Stomach smooth muscle (tissue), 2 donors: ENCODE results near the gene SH3BP4.

ENCODE experiments used
- H3K27ac ChIP-seq: one replicate; pipeline ENCODE4 v1.7.0; 2013; ENCODE audit warnings: mild to moderate bottlenecking, low read length, inconsistent platforms
- H3K27me3 ChIP-seq, 2 donors: one replicate each; pipeline ENCODE4 v1.7.0; 2013; ENCODE audit warnings: low read length in 2 of 2; ENCODE audit not compliant: insufficient read depth in 2 of 2, control insufficient read depth in 1 of 2
- H3K36me3 ChIP-seq, 2 donors: one replicate each; pipeline ENCODE4 v1.7.0; 2013; ENCODE audit warnings: low read length in 2 of 2; ENCODE audit not compliant: control insufficient read depth in 2 of 2, insufficient read depth in 2 of 2
- H3K4me1 ChIP-seq: one replicate; pipeline ENCODE4 v1.7.0; 2013; ENCODE audit warnings: low read length; ENCODE audit not compliant: control insufficient read depth, insufficient read depth
- H3K4me3 ChIP-seq, 2 donors: one replicate each; pipeline ENCODE4 v1.7.0; 2013; ENCODE audit warnings: low read length in 2 of 2
- H3K9ac ChIP-seq, 2 donors: one replicate each; pipeline ENCODE4 v1.7.0; 2013; ENCODE audit warnings: low read length in 2 of 2, mild to moderate bottlenecking in 1 of 2
- H3K9me3 ChIP-seq, 2 donors: one replicate each; pipeline ENCODE4 v1.7.0; 2013; ENCODE audit warnings: low read length in 2 of 2; ENCODE audit not compliant: control insufficient read depth in 2 of 2
- donor health status: healthy.
- donor health status: Pancreatic carcinoma.

The SH3BP4 gene

DNA sequence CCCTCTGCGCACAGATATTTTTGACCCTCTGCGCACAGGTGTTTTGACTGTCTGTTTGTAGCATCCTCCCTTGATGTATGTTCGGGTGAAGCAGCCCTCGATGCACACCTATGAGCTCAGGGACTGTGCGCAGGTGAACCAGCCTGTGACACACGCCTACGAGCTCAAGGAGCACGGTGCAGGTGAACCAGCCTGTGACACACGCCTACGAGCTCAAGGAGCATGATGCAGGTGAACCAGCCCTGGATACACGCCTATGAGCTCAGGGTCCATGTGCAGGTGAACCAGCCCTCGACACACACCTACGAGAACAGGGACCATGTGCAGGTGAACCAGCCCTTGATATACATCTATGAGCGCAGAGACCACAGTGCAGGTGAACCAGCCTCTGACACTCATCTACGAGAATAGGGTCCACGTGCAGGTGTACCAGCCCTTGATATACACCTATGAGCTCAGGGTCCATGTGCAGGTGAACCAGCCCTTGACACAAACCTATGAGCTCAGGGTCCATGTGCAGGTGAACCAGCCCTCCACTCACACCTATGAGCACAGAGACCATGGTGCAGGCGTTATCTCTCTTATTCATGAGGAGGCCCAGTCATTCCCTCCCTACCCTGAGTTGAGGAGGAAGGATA lies 33.9 kb downstream of the SH3BP4 start:
- H3K9ac ChIP-seq, result no peak overlapping the region
- no peaks in the 10 kb centered on the region for H3K9me3 ChIP-seq
- peaks cover 34% of the 10 kb centered on the region for H3K4me1 ChIP-seq
- H3K36me3 ChIP-seq, result no peaks in the 10 kb centered on the region
- H3K4me3 ChIP-seq, result no peak overlapping the region
- no peak overlapping the region for H3K27ac ChIP-seq
- no peaks in the 10 kb centered on the region for H3K27me3 ChIP-seq

DNA sequence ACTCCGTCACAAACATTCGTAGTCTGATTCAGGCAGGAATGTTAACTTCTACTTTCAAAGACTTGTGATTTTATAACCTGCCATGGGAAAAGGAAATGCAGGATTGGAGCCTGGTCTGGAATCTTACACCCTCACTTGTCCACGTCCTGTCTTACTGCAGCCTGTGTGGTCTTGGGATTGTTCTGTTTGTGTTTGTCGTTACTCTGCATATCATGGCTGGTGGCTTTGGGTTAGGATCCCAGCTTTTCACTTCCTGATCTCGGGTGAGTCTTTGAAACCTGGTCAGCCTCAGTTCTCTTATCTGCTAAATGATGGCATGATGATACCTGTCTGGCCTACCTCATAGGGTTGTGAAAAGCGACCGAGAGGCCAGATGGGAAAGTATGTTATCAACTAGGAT lies 34.6 kb downstream of the SH3BP4 start:
- no peaks in the 10 kb centered on the region for H3K9me3 ChIP-seq
- H3K4me1 ChIP-seq, result peaks cover 30% of the 10 kb centered on the region
- H3K27me3 ChIP-seq, result no peaks in the 10 kb centered on the region
- H3K9ac ChIP-seq, result no peak overlapping the region
- H3K4me3 ChIP-seq, result no peak overlapping the region
- no peak overlapping the region for H3K27ac ChIP-seq
- no peaks in the 10 kb centered on the region for H3K36me3 ChIP-seq

DNA sequence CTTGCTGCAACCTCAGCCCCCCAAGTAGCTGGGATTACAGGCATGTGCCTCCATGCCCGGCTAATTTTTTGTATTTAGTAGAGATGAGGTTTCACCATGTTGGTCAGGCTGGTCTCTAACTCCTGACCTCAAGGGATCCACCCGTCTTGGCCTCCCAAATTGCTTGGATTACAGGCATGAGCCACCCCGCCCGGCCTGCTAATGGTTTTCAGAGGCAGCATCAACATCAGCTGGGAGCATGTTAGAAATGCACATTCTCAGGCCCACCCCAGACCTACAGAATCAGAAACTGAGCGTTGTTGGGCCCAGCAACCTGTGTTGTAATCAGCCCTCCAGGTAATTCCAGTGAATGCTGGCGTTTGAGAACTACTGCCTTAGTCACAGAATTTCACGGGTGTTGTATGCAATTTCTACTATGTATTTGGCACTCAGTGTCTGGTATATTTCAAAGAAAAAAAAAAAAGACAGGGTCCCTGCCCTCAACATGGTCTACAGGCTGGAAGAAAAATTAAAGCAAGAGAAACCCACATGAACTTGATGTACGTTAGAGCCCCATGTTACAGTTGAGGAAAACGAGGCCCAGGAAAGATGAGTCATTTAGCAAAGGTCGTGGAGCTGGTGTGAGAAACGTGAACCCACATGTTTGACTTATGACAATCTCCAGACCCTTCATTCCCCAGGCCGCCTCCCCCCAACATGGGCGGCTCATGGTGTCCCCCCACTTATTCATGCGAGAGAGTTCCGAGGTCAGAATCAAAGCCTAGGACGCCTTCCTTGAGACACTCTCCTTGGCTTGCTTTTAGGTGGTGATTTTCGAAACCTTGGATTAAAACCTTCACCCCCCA lies 35.3 kb downstream of the SH3BP4 start:
- no peaks in the 10 kb centered on the region for H3K9me3 ChIP-seq
- no peak overlapping the region for H3K4me3 ChIP-seq
- H3K27me3 ChIP-seq, result no peaks in the 10 kb centered on the region
- H3K4me1 ChIP-seq, result peaks cover 30% of the 10 kb centered on the region
- no peaks in the 10 kb centered on the region for H3K36me3 ChIP-seq
- H3K27ac ChIP-seq, result no peak overlapping the region
- no peak overlapping the region for H3K9ac ChIP-seq

DNA sequence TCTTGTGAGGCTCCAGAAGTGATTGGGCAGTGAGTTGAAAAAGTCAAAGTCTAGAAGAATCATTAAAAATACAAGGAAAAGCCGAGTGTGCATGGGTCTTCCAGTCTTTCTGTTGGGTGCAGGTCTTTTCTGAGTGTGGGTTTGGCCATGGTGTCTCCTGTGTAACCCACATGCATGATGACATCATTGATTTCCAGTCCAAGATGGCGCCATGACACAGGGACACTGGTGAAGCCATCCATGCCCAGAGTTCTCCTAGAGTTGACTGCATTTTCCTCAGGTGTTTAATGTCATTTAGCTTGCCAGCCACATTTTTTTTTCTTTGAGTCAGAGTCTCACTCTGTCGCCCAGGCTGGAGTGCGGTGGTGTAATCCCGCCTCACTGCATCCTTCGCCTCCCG lies 35.9 kb downstream of the SH3BP4 start:
- H3K27ac ChIP-seq, result no peak overlapping the region
- no peak overlapping the region for H3K9ac ChIP-seq
- no peaks in the 10 kb centered on the region for H3K27me3 ChIP-seq
- no peaks in the 10 kb centered on the region for H3K9me3 ChIP-seq
- H3K4me1 ChIP-seq, result peaks cover 30% of the 10 kb centered on the region
- no peaks in the 10 kb centered on the region for H3K36me3 ChIP-seq
- H3K4me3 ChIP-seq, result no peak overlapping the region

DNA sequence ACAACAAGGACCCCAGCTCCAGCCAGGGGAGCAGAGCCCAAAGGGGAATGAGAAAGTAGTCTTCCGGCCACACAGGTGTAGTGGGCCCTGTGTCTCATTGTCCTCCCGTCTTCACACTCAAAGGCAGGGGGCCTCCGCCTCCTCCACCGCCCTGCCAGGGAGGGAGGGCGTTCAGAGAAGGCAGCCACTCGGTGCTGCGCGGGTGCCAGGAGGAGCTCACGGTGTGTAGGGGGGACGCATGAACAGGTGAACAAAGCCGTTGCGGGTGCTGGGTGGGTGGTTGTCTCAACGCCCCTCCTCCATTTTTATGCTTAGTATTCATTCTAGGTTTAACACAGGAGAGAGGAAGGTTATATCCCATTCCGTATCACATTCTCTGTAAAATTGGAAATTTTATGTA lies 36.7 kb downstream of the SH3BP4 start:
- peaks cover 30% of the 10 kb centered on the region for H3K4me1 ChIP-seq
- H3K9ac ChIP-seq, result no peak overlapping the region
- no peaks in the 10 kb centered on the region for H3K36me3 ChIP-seq
- no peak overlapping the region for H3K4me3 ChIP-seq
- H3K27me3 ChIP-seq, result no peaks in the 10 kb centered on the region
- H3K9me3 ChIP-seq, result no peaks in the 10 kb centered on the region
- peak overlapping the region; percentile 70 for H3K27ac ChIP-seq

DNA sequence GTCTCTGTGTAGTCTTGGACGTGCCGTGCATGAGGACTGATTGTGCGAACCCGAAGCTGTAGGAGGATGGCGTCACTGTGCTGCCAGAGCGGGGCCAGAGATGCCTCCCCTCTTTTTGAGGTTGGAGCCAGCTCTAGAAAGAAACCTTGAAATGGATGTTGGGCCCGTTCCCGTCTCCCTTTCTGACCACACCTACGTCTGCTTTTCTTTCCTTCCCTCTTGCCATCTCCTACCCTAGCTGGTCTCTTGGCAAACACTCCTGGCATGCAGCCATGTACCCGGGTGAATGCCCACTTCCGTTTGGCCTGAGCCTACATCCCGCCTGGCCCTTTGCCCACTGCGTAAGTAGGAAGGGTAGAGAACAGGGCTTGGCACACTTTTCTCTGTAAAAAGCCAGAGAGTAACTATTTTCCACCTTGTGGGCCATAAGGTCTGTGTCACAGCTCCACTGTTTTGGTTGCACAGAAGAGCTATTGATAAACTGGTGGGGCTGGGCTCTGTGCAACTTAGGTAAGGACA lies 37.4 kb downstream of the SH3BP4 start:
- Histone ChIP-seq H3K4me3 (peak overlapping the region in 1 of 2 donors; percentile 29), H3K27me3 (no peaks in the 10 kb centered on the region), H3K36me3 (no peaks in the 10 kb centered on the region), H3K4me1 (peaks cover 31% of the 10 kb centered on the region), H3K27ac (peak overlapping the region; percentile 70), H3K9me3 (no peaks in the 10 kb centered on the region), H3K9ac (no peak overlapping the region)

DNA sequence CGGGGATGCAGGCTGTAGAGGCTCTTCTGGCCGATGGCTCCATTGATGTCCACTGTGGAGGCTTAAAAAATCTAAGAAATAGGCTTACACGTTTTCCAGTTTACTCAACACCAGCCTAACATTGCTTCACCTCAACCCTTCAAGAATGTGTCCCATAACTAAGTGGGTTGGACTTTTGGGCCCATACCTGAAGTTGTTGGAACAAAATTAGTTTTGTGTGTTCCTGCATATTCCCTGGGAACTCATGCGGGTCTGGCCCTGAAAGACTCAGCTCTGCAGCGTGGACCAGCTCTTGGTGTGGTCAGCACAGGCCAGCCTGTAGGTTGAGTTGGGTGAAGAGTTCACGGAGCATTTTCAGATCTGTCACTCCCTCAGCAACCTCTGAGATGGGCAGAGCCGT lies 38.5 kb downstream of the SH3BP4 start:
- no peaks in the 10 kb centered on the region for H3K27me3 ChIP-seq
- H3K27ac ChIP-seq, result no peak overlapping the region
- peaks cover 40% of the 10 kb centered on the region for H3K4me1 ChIP-seq
- H3K4me3 ChIP-seq, result no peak overlapping the region
- H3K36me3 ChIP-seq, result no peaks in the 10 kb centered on the region
- no peak overlapping the region for H3K9ac ChIP-seq
- H3K9me3 ChIP-seq, result no peaks in the 10 kb centered on the region

DNA sequence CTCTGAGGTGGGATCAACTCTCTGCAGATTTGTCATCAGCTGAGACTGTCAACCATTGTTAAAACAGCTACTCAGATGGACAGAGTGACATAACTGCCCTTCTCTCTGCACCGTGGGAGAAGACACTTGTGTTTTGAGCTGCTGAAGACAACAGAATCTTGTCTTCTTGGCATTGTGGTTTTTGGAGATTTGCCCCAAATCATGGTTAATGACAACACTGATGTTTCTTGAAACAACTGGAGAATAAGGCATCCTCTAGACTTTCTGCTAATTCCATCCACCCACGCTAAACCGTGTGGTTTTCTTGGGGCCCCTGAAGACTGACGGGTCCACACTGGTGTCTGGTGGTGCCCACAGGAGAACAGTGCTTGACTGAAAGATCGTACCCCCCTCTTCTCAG lies 39.5 kb downstream of the SH3BP4 start:
- no peaks in the 10 kb centered on the region for H3K27me3 ChIP-seq
- no peak overlapping the region for H3K9ac ChIP-seq
- no peaks in the 10 kb centered on the region for H3K36me3 ChIP-seq
- H3K9me3 ChIP-seq, result no peaks in the 10 kb centered on the region
- no peak overlapping the region for H3K27ac ChIP-seq
- H3K4me3 ChIP-seq, result no peak overlapping the region
- peaks cover 47% of the 10 kb centered on the region for H3K4me1 ChIP-seq

DNA sequence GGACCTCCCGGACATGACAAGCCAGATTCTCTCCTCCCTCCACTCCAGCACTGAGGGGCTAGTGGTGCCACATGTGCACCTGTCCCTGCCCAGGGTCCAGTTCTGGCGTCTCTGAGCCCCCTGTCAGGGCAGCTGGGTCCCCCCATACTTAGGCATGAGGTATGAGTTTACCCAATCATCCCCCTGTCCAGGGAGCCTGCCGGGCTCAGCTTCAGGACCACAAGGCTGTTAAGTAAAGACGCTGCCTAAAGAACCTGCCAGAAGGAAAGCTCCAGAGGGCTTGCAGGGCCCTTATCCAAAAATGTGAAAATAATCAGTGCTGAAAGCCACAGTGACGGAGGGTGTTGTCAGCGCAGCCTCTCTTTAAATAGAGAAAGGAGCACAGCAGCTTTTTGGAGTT lies 40.0 kb downstream of the SH3BP4 start:
- Histone ChIP-seq H3K4me3 (no peak overlapping the region), H3K27me3 (no peaks in the 10 kb centered on the region), H3K9ac (no peak overlapping the region), H3K4me1 (peaks cover 46% of the 10 kb centered on the region), H3K36me3 (no peaks in the 10 kb centered on the region), H3K9me3 (no peaks in the 10 kb centered on the region), H3K27ac (no peak overlapping the region)

DNA sequence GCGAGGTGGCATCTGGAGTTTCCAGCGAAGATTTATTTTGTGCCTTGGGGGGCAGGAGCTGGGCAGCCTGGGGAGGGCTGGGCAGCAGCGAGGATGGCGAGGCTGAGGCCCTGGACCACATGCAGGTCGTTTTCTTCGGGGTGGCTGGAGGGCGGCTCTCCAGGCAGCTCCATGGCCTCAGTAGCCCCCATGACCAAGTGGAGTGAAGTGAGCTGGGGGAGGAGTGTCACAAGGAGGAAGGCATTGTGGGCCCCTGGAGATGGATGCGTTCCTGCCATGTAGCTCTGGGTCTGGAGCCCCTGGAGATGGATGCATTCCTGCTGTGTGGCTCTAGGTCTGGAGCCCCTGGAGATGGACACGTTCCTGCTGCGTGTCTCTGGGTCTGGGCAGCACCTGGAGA lies 40.4 kb downstream of the SH3BP4 start:
- Histone ChIP-seq H3K4me3 (no peak overlapping the region), H3K9me3 (no peaks in the 10 kb centered on the region), H3K36me3 (no peaks in the 10 kb centered on the region), H3K9ac (no peak overlapping the region), H3K27ac (no peak overlapping the region), H3K27me3 (no peaks in the 10 kb centered on the region), H3K4me1 (peaks cover 46% of the 10 kb centered on the region)
